K562 (cell line): ENCODE measurements around the gene TM9SF3. TPM values are rescaled to one million over a fixed set of nuclear protein-coding genes. Genes with fewer than 3 reads are reported as not detected.
"Not testable (repeated sequence)": the region's sequence is repeated elsewhere in the genome, so short reads cannot be mapped to it uniquely, and the experiment has no call there.

Experiments used
- ATAC-seq: fragments of 200-7000 bp; cut with Tn5 transposase; 3 replicates; pipeline ENCODE4 v1.9.1; 2020; ENCODE audit warnings: moderate library complexity
- BruUV-seq: library from RNA; stranded (reverse); fragments of 400-500 nt; replicated peaks from 2 replicates; lab custom pipeline; 2021; lab: Mats Ljungman, UMichigan
- CTCF ChIA-PET: fragments of 300-600 bp; formaldehyde crosslinking; extraction: SDS; loops from one replicate; lab custom pipeline; 2021; ENCODE audit warnings: low intra/inter-chr PET ratio; lab: Yijun Ruan, JAX
- POLR2A ChIA-PET: fragments of 300-600, 350-650 bp; sonication (Branson Sonifier 250); formaldehyde crosslinking; extraction: SDS; loops from one replicate; lab custom pipeline; 2021; ENCODE audit warnings: antibody characterized with exemption, inconsistent platforms; lab: Yijun Ruan, JAX
- DNase-seq, 4 experiments: peaks; one replicate each; pipeline versions ENCODE4 v3.0.0 to v3.0.0-alpha.2; 2011 to 2018; ENCODE audit warnings: low spot score in 3 of 4, mixed read lengths in 3 of 4; ENCODE audit errors: extremely low read depth in 1 of 4
- FAIRE-seq: peaks from 2 replicates; lab custom pipeline; 2011; peaks lifted over from hg19 to GRCh38; lab: Jason Lieb, UNC
- H2AFZ ChIP-seq: 2 replicates; pipeline ENCODE4 v1.6.0; 2011; ENCODE audit warnings: low read depth, low read length, control low read depth, inconsistent platforms
- H3K27ac ChIP-seq: fragments of 200-600 bp; 3 replicates; pipeline ENCODE4 v1.8.0; 2011; ENCODE audit warnings: low read depth, mild to moderate bottlenecking, control low read depth, inconsistent platforms, low read length, moderate library complexity, mixed read lengths; ENCODE audit errors: extremely low read depth
- H3K27me3 ChIP-seq, 2 experiments: fragments of 300-600 bp in 1 of 2; 2 replicates in 1 of 2; 3 replicates in 1 of 2; pipeline versions ENCODE4 v1.6.0 to v1.8.0; 2011; ENCODE audit warnings: inconsistent platforms in 2 of 2, low read length in 2 of 2, mild to moderate bottlenecking in 1 of 2, mixed read lengths in 1 of 2, moderate library complexity in 1 of 2; ENCODE audit not compliant: control insufficient read depth in 2 of 2, insufficient read depth in 2 of 2
- H3K36me3 ChIP-seq: fragments of 300-600 bp; 3 replicates; pipeline ENCODE4 v1.8.0; 2011; ENCODE audit warnings: mild to moderate bottlenecking, low read length, inconsistent platforms; ENCODE audit not compliant: control insufficient read depth, insufficient read depth
- H3K4me1 ChIP-seq, 2 experiments: fragments of 200-600 bp in 1 of 2; replicated peaks in 1 of 2; 2 replicates in 1 of 2; 3 replicates in 1 of 2; pipeline versions ENCODE4 v1.5.1 to v1.8.0; 2011; ENCODE audit warnings: inconsistent platforms in 2 of 2, low read length in 2 of 2, mild to moderate bottlenecking in 1 of 2, mixed read lengths in 1 of 2, moderate library complexity in 1 of 2; ENCODE audit not compliant: control insufficient read depth in 2 of 2, insufficient read depth in 2 of 2
- H3K4me2 ChIP-seq: 2 replicates; pipeline ENCODE4 v1.6.1; 2011; ENCODE audit warnings: low read length, control low read depth, inconsistent platforms, mixed read lengths; ENCODE audit not compliant: insufficient read depth
- H3K4me3 ChIP-seq: fragments of 200-600 bp; sonication (generic), shearing (Covaris generic); 2 replicates; pipeline ENCODE4 v1.5.1; 2016; ENCODE audit warnings: control low read depth, inconsistent platforms
- H3K79me2 ChIP-seq: fragments of 200-600 bp; 3 replicates; pipeline ENCODE4 v1.8.0; 2011; ENCODE audit warnings: low read length, inconsistent platforms; ENCODE audit not compliant: control insufficient read depth, insufficient read depth
- H3K9ac ChIP-seq, 2 experiments: 2 replicates each; pipeline versions ENCODE4 v1.6.0 to v1.6.1; 2011; ENCODE audit warnings: low read depth in 2 of 2, low read length in 2 of 2, control low read depth in 1 of 2, inconsistent platforms in 1 of 2, mild to moderate bottlenecking in 1 of 2, mixed read lengths in 1 of 2; ENCODE audit not compliant: insufficient read depth in 1 of 2
- H3K9me1 ChIP-seq: one replicate; pipeline ENCODE4 v1.6.0; 2011; ENCODE audit warnings: inconsistent platforms, mild to moderate bottlenecking, low read length, moderate library complexity; ENCODE audit not compliant: control insufficient read depth, insufficient read depth
- H3K9me3 ChIP-seq: replicated peaks from 2 replicates; pipeline ENCODE4 v1.5.1; 2011; ENCODE audit warnings: low read depth, low read length, inconsistent platforms; ENCODE audit not compliant: control insufficient read depth, insufficient read depth
- H4K20me1 ChIP-seq: replicated peaks from 2 replicates; pipeline ENCODE4 v1.6.1; 2011; ENCODE audit warnings: low read length, inconsistent platforms, mixed read lengths; ENCODE audit not compliant: control insufficient read depth, insufficient read depth
- NFIC ChIP-seq: fragments of 450-650 bp; IDR thresholded peaks from 2 replicates; pipeline ENCODE4 v1.6.1; 2017; ENCODE audit warnings: mild to moderate bottlenecking, inconsistent platforms
- PCBP2 ChIP-seq: fragments of 200-400 bp; formaldehyde crosslinking; IDR thresholded peaks from 2 replicates; pipeline ENCODE4 v1.6.1; 2018; ENCODE audit warnings: low read length, low read depth, mild to moderate bottlenecking, moderate library complexity; ENCODE audit not compliant: poor library complexity, severe bottlenecking
- SMARCA5 ChIP-seq: fragments of 450-650 bp; IDR thresholded peaks from 2 replicates; pipeline ENCODE4 v1.6.1; 2016
- XRCC4 ChIP-seq: IDR thresholded peaks from one replicate; pipeline ENCODE4 v1.6.1; 2011; ENCODE audit not compliant: insufficient read depth, insufficient read length; ENCODE audit errors: extremely low read depth
- ZNF696 ChIP-seq: fragments of 250-450 bp; sonication (Bioruptor Pico); conservative IDR thresholded peaks from 2 replicates; pipeline ENCODE4 v1.4.0; 2020; ENCODE audit warnings: mild to moderate bottlenecking, moderate library complexity
- WGBS: fragments of 100-300 bp; shearing (Covaris generic); methylation state at CpG from one replicate; pipeline ENCODE4 v1.1.6; 2016; ENCODE audit warnings: low coverage, mixed read lengths; ENCODE audit not compliant: insufficient coverage; ENCODE audit errors: missing lambda C conversion rate; 5-methylcytosine and 5-hydroxymethylcytosine counted together
- in situ Hi-C: fragments of 300-500 bp; cut with MboI; formaldehyde crosslinking; loops from 4 replicates; pipeline ENCODE4 v1.15.0; 2018; ENCODE audit warnings: inconsistent platforms, mixed read lengths
- intact Hi-C: fragments of 100-400 bp; cut with micrococcal nuclease; formaldehyde crosslinking; loops from 2 replicates; pipeline ENCODE4 v1.14.2; 2022
- polyA plus RNA-seq, 8 experiments: library from polyadenylated mRNA; depleted of rRNA in 4 of 8; stranded (reverse) in 5 of 8; unstranded in 3 of 8; fragments of >200 nt; fragmentation: Nextera tagmentation in 2 of 8; fragmentation: Illumina TruSeq in 1 of 8; extraction: Ambion mirVana in 2 of 8; extraction: Trizol in 1 of 8; gene quantifications; 2 replicates each; pipeline versions ENCODE4 v1.2.1 to v1.2.3, GENCODE V29; 2011 to 2014; ENCODE audit warnings: inconsistent platforms in 1 of 8, missing spikeins in 1 of 8
- total RNA-seq, 7 experiments: library from RNA; depleted of rRNA in 6 of 7; stranded (reverse); fragments of >200 nt in 6 of 7; fragmentation: Illumina TruSeq in 2 of 7; extraction: Trizol in 2 of 7; gene quantifications; 2 replicates each; pipeline versions ENCODE4 v1.2.1 to v1.2.3, GENCODE V29; 2011 to 2021; ENCODE audit warnings: low replicate concordance in 1 of 7

The TM9SF3 gene
- total and polyA plus RNA-seq, 9 of the 15 experiments (the other 6 are each of a cell fraction or from before 2014, with no cell fraction given), result 16.1 to 63.1 (median 34.9) TPM

DNA sequence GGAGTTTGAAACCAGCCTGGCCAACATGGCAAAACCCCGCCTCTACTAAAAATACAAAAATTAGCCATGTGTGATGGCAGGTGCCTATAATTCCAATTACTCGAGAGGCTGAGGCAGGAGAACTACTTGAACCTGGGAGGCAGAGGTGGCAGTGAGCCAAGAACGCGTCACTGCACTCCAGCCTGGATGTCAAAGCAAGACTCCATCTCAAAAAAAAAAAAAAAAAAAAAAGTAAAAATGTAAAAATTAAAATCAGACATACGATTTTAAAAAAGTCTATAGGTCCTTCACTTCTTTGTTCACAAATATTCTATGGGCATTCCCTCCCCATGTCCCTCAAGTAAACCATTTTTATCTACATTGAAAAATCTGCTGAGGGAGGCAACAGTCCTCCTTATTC is 38.2 kb downstream of the TM9SF3 start:
- Histone ChIP-seq H3K4me3 (no peak overlapping the region), H3K36me3 (peaks cover 86% of the 10 kb centered on the region), H3K79me2 (no peaks in the 10 kb centered on the region; the same call in 2 of the 3 replicates), H3K4me2 (no peak overlapping the region), H3K9me1 (no peaks in the 10 kb centered on the region), H3K9ac (no peak overlapping the region), H3K27me3 (no peaks in the 10 kb centered on the region), H2AFZ (no peak overlapping the region), H3K9me3 (no peaks in the 10 kb centered on the region), H3K4me1 (no peaks in the 10 kb centered on the region), H4K20me1 (no peaks in the 10 kb centered on the region), H3K27ac (no peak overlapping the region)
- intact Hi-C loops, result no loop called here
- in situ Hi-C loops, result no loop called here
- no TSS peak for BruUV-seq
- ChIA-PET POLR2A (no interaction called here), CTCF (no interaction called here)
- FAIRE-seq (no peak), ATAC-seq (no peak), DNase-seq (no peak)
- WGBS, result 86% methylated on average over 1 of the region's 5 CpGs
- peak; percentile 32; the same call in 1 of the 2 replicates for TF ChIP-seq NFIC
- TF ChIP-seq XRCC4, result no peak
- TF ChIP-seq ZNF696, result no peak
- TF ChIP-seq SMARCA5, result no peak
- TF ChIP-seq PCBP2, result no peak

DNA sequence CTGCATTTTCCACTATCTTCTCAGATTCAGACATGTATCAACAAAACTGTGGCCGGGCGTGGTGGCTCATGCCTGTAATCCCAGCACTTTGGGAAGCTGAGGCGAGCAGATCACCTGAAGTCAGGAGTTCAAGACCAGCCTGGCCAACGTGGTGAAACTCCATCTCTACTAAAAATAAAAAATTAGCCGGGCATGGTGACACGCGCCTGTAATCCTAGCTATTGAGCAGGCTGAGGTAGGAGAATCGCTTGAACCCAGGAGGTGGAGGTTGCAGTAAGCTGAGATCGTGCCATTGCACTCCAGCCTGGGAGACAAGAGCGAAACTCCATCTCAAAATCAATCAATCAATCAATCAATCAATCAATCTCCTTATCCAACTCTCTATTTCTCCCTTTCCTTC is 41.3 kb downstream of the TM9SF3 start:
- H3K4me1 ChIP-seq, DNase-seq, in situ Hi-C loops, H3K27me3 ChIP-seq, POLR2A ChIA-PET, H3K79me2 ChIP-seq, H3K27ac ChIP-seq, H3K9me3 ChIP-seq, BruUV-seq, FAIRE-seq, H4K20me1 ChIP-seq, ATAC-seq, CTCF ChIA-PET, H2AFZ ChIP-seq, H3K9ac ChIP-seq, intact Hi-C loops, H3K9me1 ChIP-seq, H3K4me3 ChIP-seq, H3K4me2 ChIP-seq: not testable (repeated sequence)
- 98% methylated on average over 5 of the region's 10 CpGs for WGBS
- peaks cover 86% of the 10 kb centered on the region for H3K36me3 ChIP-seq
